ENCODE results near the gene METTL9.
"Not testable (repeated sequence)": the region's sequence is repeated elsewhere in the genome, so short reads cannot be mapped to it uniquely, and the experiment has no call there.

- not testable (repeated sequence) for TF ChIP-seq EZH2phosphoT487 (IDR thresholded peaks at IDR 0.05; ENCODE audit: low read depth); CTCF (IDR thresholded peaks at IDR 0.05; ENCODE audit: low read depth, low read length)
Measured at GRCh38 chr16:21635694-21636093, 36.3 kb downstream of the METTL9 start.
